ENCODE results near the gene SPAG17. TPM values are rescaled to one million over a fixed set of nuclear protein-coding genes. Genes with fewer than 3 reads are reported as not detected.
A peak's percentile ranks its signal among the peaks of the same experiment; 100 is the strongest.

The SPAG17 gene
- total and polyA plus RNA-seq, 2 of the 13 experiments (the other 11 are each of a cell fraction or from before 2014, with no cell fraction given), result not detected

- ATAC-seq, result no peak
- intact Hi-C loops (cut with micrococcal nuclease; ENCODE audit: unreplicated experiment), result no loop called here
- no peaks in the 10 kb centered on the region for H3K9me3 ChIP-seq (ENCODE audit: low read length)
Measured at GRCh38 chr1:118118873-118119463, 66.1 kb downstream of the SPAG17 start.

GRCh38 chr1:118118469-118118868, 66.6 kb downstream of the SPAG17 start:
- H3K4me2 ChIP-seq (ENCODE audit: low read depth, low read length), result peak overlapping the region; percentile 60
- H3K27me3 ChIP-seq (ENCODE audit: control insufficient read depth in 1 of 2, insufficient read depth in 2 of 2, low read length in 2 of 2), result no peaks in the 10 kb centered on the region
- H3K9me3 ChIP-seq (ENCODE audit: low read length), result no peaks in the 10 kb centered on the region
- DNase-seq (ENCODE audit: low spot score) (peak; percentile 76), ATAC-seq (peak; percentile 95), FAIRE-seq (peak; percentile 87)
- in situ Hi-C loops (cut with HindIII; ENCODE audit: extremely low pct_ligation_motif_present, low pct_unique_long_range_greater_than_20kb) (no loop called here), intact Hi-C loops (cut with micrococcal nuclease; ENCODE audit: unreplicated experiment) (no loop called here)
- peak overlapping the region; percentile 44 for H2AFZ ChIP-seq (ENCODE audit: low read length)
- peak overlapping the region; percentile 7; the same call in 1 of the 2 replicates for H3K9ac ChIP-seq (ENCODE audit: insufficient read depth, low read depth, low read length)
- no peaks in the 10 kb centered on the region for H3K36me3 ChIP-seq (replicated peaks in 1 of 2; ENCODE audit: control insufficient read depth in 1 of 2, insufficient read depth in 2 of 2, low read length in 2 of 2)
- H3K4me3 ChIP-seq (replicated peaks in 1 of 3; ENCODE audit: insufficient read depth in 1 of 3, low read depth in 2 of 3, low read length in 3 of 3), result peak overlapping the region in 1 of 3 experiments; percentile 19; a peak in 1 of 6 replicates
- ChIA-PET CTCF (ENCODE audit: low intra/inter-chr PET ratio, low total read pairs) (no interaction called here), POLR2A (no interaction called here)
- no TSS peak for BruUV-seq (replicated peaks)
- H3K27ac ChIP-seq (ENCODE audit: extremely low read length, insufficient read depth, low read length), result no peak overlapping the region
- no peaks in the 10 kb centered on the region for H3K79me2 ChIP-seq (ENCODE audit: insufficient read depth, low read length)
- no peaks in the 10 kb centered on the region for H4K20me1 ChIP-seq (ENCODE audit: insufficient read depth, low read length)
- H3K4me1 ChIP-seq (ENCODE audit: insufficient read depth, low read length), result peaks cover 37% of the 10 kb centered on the region
- WGBS (ENCODE audit: low lambda C conversion rate), result 2% methylated on average over 5 of the region's 5 CpGs
- no peak for TF ChIP-seq ZNF468 (CRISPR knock-in tag; IDR thresholded peaks at IDR 0.05)
- TF ChIP-seq ZNF709 (CRISPR knock-in tag; IDR thresholded peaks at IDR 0.05), result no peak
- TF ChIP-seq ZNF720 (CRISPR knock-in tag; IDR thresholded peaks at IDR 0.05), result no peak
- no peak for TF ChIP-seq ZC3H4 (CRISPR knock-in tag; IDR thresholded peaks at IDR 0.05; ENCODE audit: borderline replicate concordance)
- TF ChIP-seq ISX (CRISPR knock-in tag; conservative IDR thresholded peaks at IDR 0.05), result no peak
- TF ChIP-seq KAT8 (CRISPR knock-in tag; IDR thresholded peaks at IDR 0.05), result 0 out of 2 replicates have a peak, but pooled peaks have one; percentile 12
- TF ChIP-seq ZNF687 (CRISPR knock-in tag; IDR thresholded peaks at IDR 0.05), result no peak
- TF ChIP-seq ZNF713 (CRISPR knock-in tag; IDR thresholded peaks at IDR 0.05), result no peak
- TF ChIP-seq SKIL (CRISPR knock-in tag; IDR thresholded peaks at IDR 0.05; ENCODE audit: borderline replicate concordance), result no peak
- TF ChIP-seq ZFP36 (IDR thresholded peaks at IDR 0.05; ENCODE audit: borderline replicate concordance, low read depth, low read length, partially characterized antibody), result no peak

More at GRCh38 chr1:118118873-118119463, 66.1 kb downstream of the SPAG17 start:
- no peak for DNase-seq (ENCODE audit: low spot score)
- TF ChIP-seq SRY (CRISPR knock-in tag; IDR thresholded peaks at IDR 0.05), result no peak
- no peak for TF ChIP-seq HNRNPLL (IDR thresholded peaks at IDR 0.05; ENCODE audit: low read depth, low read length, poor library complexity, severe bottlenecking)
- no peak for TF ChIP-seq HCFC1 (IDR thresholded peaks at IDR 0.05; ENCODE audit: low read depth, low read length)
- 0 out of 2 replicates have a peak, but pooled peaks have one; percentile 5 for TF ChIP-seq PHF21A (CRISPR knock-in tag; IDR thresholded peaks at IDR 0.05)
- 0 out of 2 replicates have a peak, but pooled peaks have one; percentile 10 for TF ChIP-seq ZNF317 (CRISPR knock-in tag; IDR thresholded peaks at IDR 0.05)
- TF ChIP-seq RFX5 (IDR thresholded peaks at IDR 0.05; ENCODE audit: low read depth, low read length), result no peak
- POLR2A ChIA-PET, result no interaction called here
- H4K20me1 ChIP-seq (ENCODE audit: insufficient read depth, low read length), result no peaks in the 10 kb centered on the region
- CTCF ChIA-PET (ENCODE audit: low intra/inter-chr PET ratio, low total read pairs), result no interaction called here
- no peaks in the 10 kb centered on the region for H3K79me2 ChIP-seq (ENCODE audit: insufficient read depth, low read length)
- H3K4me3 ChIP-seq (replicated peaks in 1 of 3; ENCODE audit: insufficient read depth in 1 of 3, low read depth in 2 of 3, low read length in 3 of 3), result no peak overlapping the region
- H3K4me2 ChIP-seq (ENCODE audit: low read depth, low read length), result peak overlapping the region; percentile 60
- in situ Hi-C loops (cut with HindIII; ENCODE audit: extremely low pct_ligation_motif_present, low pct_unique_long_range_greater_than_20kb), result no loop called here
- H3K36me3 ChIP-seq (replicated peaks in 1 of 2; ENCODE audit: control insufficient read depth in 1 of 2, insufficient read depth in 2 of 2, low read length in 2 of 2), result no peaks in the 10 kb centered on the region
- FAIRE-seq, result no peak
- H3K27me3 ChIP-seq (ENCODE audit: control insufficient read depth in 1 of 2, insufficient read depth in 2 of 2, low read length in 2 of 2), result no peaks in the 10 kb centered on the region
- no peak overlapping the region for H3K9ac ChIP-seq (ENCODE audit: insufficient read depth, low read depth, low read length)
- no peak overlapping the region for H2AFZ ChIP-seq (ENCODE audit: low read length)
- H3K4me1 ChIP-seq (ENCODE audit: insufficient read depth, low read length), result peaks cover 37% of the 10 kb centered on the region
- no peak overlapping the region for H3K27ac ChIP-seq (ENCODE audit: extremely low read length, insufficient read depth, low read length)
- no TSS peak for BruUV-seq (replicated peaks)
- 46% methylated on average over 2 of the region's 2 CpGs for WGBS (ENCODE audit: low lambda C conversion rate)
